Hematopoietic multipotent progenitor cell (in vitro differentiated cells): ENCODE data around the gene RHOBTB1. TPM values are rescaled to one million over a fixed set of nuclear protein-coding genes. Genes with fewer than 3 reads are reported as not detected.
"Not testable (repeated sequence)": the region's sequence is repeated elsewhere in the genome, so short reads cannot be mapped to it uniquely, and the experiment has no call there.

Experiments
- DNase-seq, 3 donors: peaks; one replicate each; pipeline ENCODE4 v3.0.0-alpha.2; 2011 to 2015; ENCODE audit warnings: low read depth in 2 of 3, low spot score in 2 of 3
- total RNA-seq: library from RNA; depleted of rRNA; stranded (reverse); fragments of >200 nt; gene quantifications from one replicate; pipeline ENCODE4 v1.2.3, GENCODE V29; 2012

RHOBTB1 gene
- total RNA-seq, 1 donor: 11.6 TPM

GRCh38 chr10:60908031-60908430 is 36.0 kb downstream of the RHOBTB1 start:
- no peak for DNase-seq

GRCh38 chr10:60907236-60907635 is 36.7 kb downstream of the RHOBTB1 start:
- no peak for DNase-seq

GRCh38 chr10:60906825-60907224 is 37.2 kb downstream of the RHOBTB1 start:
- not testable (repeated sequence) for DNase-seq

GRCh38 chr10:60906411-60906810 is 37.6 kb downstream of the RHOBTB1 start:
- DNase-seq: no peak

- no peak for DNase-seq
Observed at GRCh38 chr10:60905580-60905979, 38.4 kb downstream of the RHOBTB1 start.

- DNase-seq: no peak
Observed at GRCh38 chr10:60903096-60903495, 40.9 kb downstream of the RHOBTB1 start.

- no peak for DNase-seq
Observed at GRCh38 chr10:60901561-60902235, 42.3 kb downstream of the RHOBTB1 start.

GRCh38 chr10:60899266-60899665 is 44.7 kb downstream of the RHOBTB1 start:
- no peak for DNase-seq

- DNase-seq: no peak
Observed at GRCh38 chr10:60898321-60898720, 45.7 kb downstream of the RHOBTB1 start.

GRCh38 chr10:60896810-60897209 is 47.2 kb downstream of the RHOBTB1 start:
- DNase-seq: no peak

GRCh38 chr10:60896033-60896432 is 48.0 kb downstream of the RHOBTB1 start:
- no peak for DNase-seq

GRCh38 chr10:60894786-60895185 is 49.2 kb downstream of the RHOBTB1 start:
- DNase-seq: no peak

- DNase-seq: no peak
Observed at GRCh38 chr10:60893231-60893630, 50.8 kb downstream of the RHOBTB1 start.

GRCh38 chr10:60892571-60892970 is 51.4 kb downstream of the RHOBTB1 start:
- no peak for DNase-seq

GRCh38 chr10:60890811-60891210 is 53.2 kb downstream of the RHOBTB1 start:
- no peak for DNase-seq

- DNase-seq: peak in 2 of 3 donors; percentile 26 to 62
Observed at GRCh38 chr10:60883187-60883586, 60.8 kb downstream of the RHOBTB1 start.

- DNase-seq: no peak
Observed at GRCh38 chr10:60878224-60878623, 65.8 kb downstream of the RHOBTB1 start.

GRCh38 chr10:60877777-60878120 is 66.2 kb downstream of the RHOBTB1 start:
- no peak for DNase-seq

GRCh38 chr10:60877061-60877776 is 66.8 kb downstream of the RHOBTB1 start:
- no peak for DNase-seq

- DNase-seq: no peak
Observed at GRCh38 chr10:60873758-60874157, 70.2 kb downstream of the RHOBTB1 start.

GRCh38 chr10:60872451-60872850 is 71.5 kb downstream of the RHOBTB1 start:
- no peak for DNase-seq

- no peak for DNase-seq
Observed at GRCh38 chr10:60871215-60871614, 72.8 kb downstream of the RHOBTB1 start.
